Measurements from ENCODE around the gene TFF3.

Gene TFF3

GRCh38 chr21:42346866-42347600, 31.8 kb upstream of the TFF3 start:
- FAIRE-seq (no peak), DNase-seq (ENCODE audit: insufficient read length, low spot score) (no peak)
- no peak for TF ChIP-seq CTCF (IDR thresholded peaks at IDR 0.05; ENCODE audit: insufficient read depth, missing control alignments)

GRCh38 chr21:42346441-42346840, 31.2 kb upstream of the TFF3 start:
- no peak for DNase-seq (ENCODE audit: insufficient read length, low spot score)
- FAIRE-seq, result no peak
- no peak for TF ChIP-seq CTCF (IDR thresholded peaks at IDR 0.05; ENCODE audit: insufficient read depth, missing control alignments)

- DNase-seq (ENCODE audit: insufficient read length, low spot score) (no peak), FAIRE-seq (no peak)
- no peak for TF ChIP-seq CTCF (IDR thresholded peaks at IDR 0.05; ENCODE audit: insufficient read depth, missing control alignments)
These were observed 29.4 kb upstream of the TFF3 start for GRCh38 chr21:42344631-42345030.

- FAIRE-seq (no peak), DNase-seq (ENCODE audit: insufficient read length, low spot score) (no peak)
- no peak for TF ChIP-seq CTCF (IDR thresholded peaks at IDR 0.05; ENCODE audit: insufficient read depth, missing control alignments)
These were observed 28.8 kb upstream of the TFF3 start for GRCh38 chr21:42343963-42344510.

- FAIRE-seq (no peak), DNase-seq (ENCODE audit: insufficient read length, low spot score) (no peak)
- no peak for TF ChIP-seq CTCF (IDR thresholded peaks at IDR 0.05; ENCODE audit: insufficient read depth, missing control alignments)
These were observed 28.3 kb upstream of the TFF3 start for GRCh38 chr21:42343556-42343955.

GRCh38 chr21:42343101-42343500, 27.9 kb upstream of the TFF3 start:
- DNase-seq (ENCODE audit: insufficient read length, low spot score) (no peak), FAIRE-seq (no peak)
- no peak for TF ChIP-seq CTCF (IDR thresholded peaks at IDR 0.05; ENCODE audit: insufficient read depth, missing control alignments)

All from D721Med (cell line).